Purkinje cell (primary cell): Measurements from ENCODE around the gene DLL4. TPM values are rescaled to one million over a fixed set of nuclear protein-coding genes. Genes with fewer than 3 reads are reported as not detected.

ENCODE experiments used
- polyA plus RNA-seq: library from polyadenylated mRNA; unstranded; fragments of >200 nt; fragmentation: Nextera tagmentation; gene quantifications from 2 replicates; pipeline ENCODE4 v1.2.1, GENCODE V29; 2014

The DLL4 gene
- polyA plus RNA-seq, result 0.08 TPM in 1 of 2 replicates, not detected in the other

GRCh38 chr15:40928821-40929659, at the start of gene DLL4:
Gene DLL4, plus strand, starts transcription at chr15:40929340. Its CDS starts 329 bp downstream, at chr15:40929669.

GRCh38 chr15:40893733-40894680, 35.1 kb upstream of the DLL4 start, which contains the start of gene VPS18:
Gene VPS18, plus strand, starts transcription at chr15:40894450. Its CDS starts 319 bp downstream, at chr15:40894769.

GRCh38 chr15:40952901-40953712, 24.0 kb downstream of the DLL4 start, which contains the start of gene CHAC1:
Gene CHAC1, plus strand, starts transcription at chr15:40953471. Its CDS starts 113 bp downstream, at chr15:40953584.

Other genes starting within 250 kb of the DLL4 start
- 2.2 TPM in 1 of 2 replicates, not detected in the other for gene RAD51, start 234.2 kb upstream of the DLL4 start, polyA plus RNA-seq
- gene RMDN3, start 174.1 kb upstream of the DLL4 start, polyA plus RNA-seq, result 22.7 and 31.4 TPM in 2 replicates
- gene GCHFR, start 165.3 kb upstream of the DLL4 start, polyA plus RNA-seq, result 80.5 and 108 TPM in 2 replicates
- 0.21 TPM in 1 of 2 replicates, not detected in the other for gene C15orf62, start 159.4 kb upstream of the DLL4 start, polyA plus RNA-seq
- gene ZFYVE19, start 122.3 kb upstream of the DLL4 start, polyA plus RNA-seq, result 1.5 and 2.9 TPM in 2 replicates
- 11.7 and 25.3 TPM in 2 replicates for gene DNAJC17, start 121.9 kb upstream of the DLL4 start, polyA plus RNA-seq
- not detected in 2 replicates for gene PPP1R14D, start 100.6 kb upstream of the DLL4 start, polyA plus RNA-seq
- not detected in 2 replicates for gene SPINT1, start 85.3 kb upstream of the DLL4 start, polyA plus RNA-seq
- gene RHOV, start 55.1 kb upstream of the DLL4 start, polyA plus RNA-seq, result 0.36 TPM in 1 of 2 replicates, not detected in the other
- 9.3 and 11.5 TPM in 2 replicates for gene VPS18, start 34.9 kb upstream of the DLL4 start, polyA plus RNA-seq
- 3.4 and 4.8 TPM in 2 replicates for gene CHAC1, start 24.1 kb downstream of the DLL4 start, polyA plus RNA-seq
- 2.9 and 4.2 TPM in 2 replicates for gene INO80, start 186.9 kb downstream of the DLL4 start, polyA plus RNA-seq